ENCODE measurements around the gene MAP4K4.

DNA sequence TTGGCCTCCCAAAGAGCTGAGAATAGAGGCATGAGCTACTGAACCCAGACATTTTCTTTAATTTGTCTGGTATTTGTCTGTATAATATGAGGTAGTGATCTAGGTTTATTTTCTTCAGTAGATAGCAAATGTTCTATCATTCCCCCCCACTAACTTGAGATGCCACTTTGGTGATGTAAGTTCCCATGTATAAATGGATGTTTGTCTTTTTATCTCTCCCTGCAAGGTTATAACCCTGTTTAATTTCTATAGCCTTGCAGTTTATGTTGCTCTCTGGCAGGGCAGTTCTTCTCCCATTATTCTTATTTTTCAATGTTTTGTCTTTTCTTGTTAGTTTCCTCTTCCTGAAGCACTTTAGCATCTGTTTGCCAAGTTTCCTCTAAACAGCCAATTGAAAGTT lies 39.1 kb upstream of the MAP4K4 start:
- TF ChIP-seq CTCF (conservative IDR thresholded peaks at IDR 0.05) (no peak), ZFX (IDR thresholded peaks at IDR 0.05) (no peak)

Data from C4-2B (cell line).